NT2/D1 (cell line): Measurements from ENCODE around the gene SS18L1.

Source experiments
- YY1 ChIP-seq: IDR thresholded peaks from 2 replicates; pipeline ENCODE4 v1.6.1; 2011; ENCODE audit not compliant: insufficient read length, insufficient read depth
- ZNF274 ChIP-seq: IDR thresholded peaks from 2 replicates; pipeline ENCODE4 v1.6.1; 2011; ENCODE audit warnings: mild to moderate bottlenecking, low read depth, low read length

GRCh38 chr20:62162765-62163484 is 19.4 kb downstream of the SS18L1 start:
- TF ChIP-seq YY1 = no peak
- no peak for TF ChIP-seq ZNF274
